Sigmoid colon (tissue), 7 donors: Measurements from ENCODE around the gene KAZN. TPM values are rescaled to one million over a fixed set of nuclear protein-coding genes. Genes with fewer than 3 reads are reported as not detected.

Source experiments
- DNase-seq: peaks from one replicate; pipeline ENCODE4 v3.0.0-alpha.2; 2019
- H3K27ac ChIP-seq, 4 donors: fragments of 200-600 bp; sonication (generic); one replicate each; pipeline ENCODE4 v1.5.1; 2016 to 2019; ENCODE audit warnings: mild to moderate bottlenecking in 1 of 4
- H3K27me3 ChIP-seq, 3 donors: fragments of 200-600 bp; sonication (generic); one replicate each; pipeline ENCODE4 v1.5.1; 2019; ENCODE audit warnings: mild to moderate bottlenecking in 1 of 3
- H3K36me3 ChIP-seq, 4 donors: fragments of 200-600 bp; sonication (generic); one replicate each; pipeline ENCODE4 v1.5.1; 2016 to 2019
- H3K4me1 ChIP-seq, 4 donors: fragments of 200-600 bp; sonication (generic); one replicate each; pipeline ENCODE4 v1.5.1; 2017 to 2019
- H3K4me3 ChIP-seq, 4 donors: fragments of 200-600 bp; sonication (generic); one replicate each; pipeline ENCODE4 v1.5.1; 2017 to 2019; ENCODE audit warnings: mild to moderate bottlenecking in 2 of 4, moderate library complexity in 1 of 4
- H3K9me3 ChIP-seq, 4 donors: fragments of 200-600 bp in 3 of 4; sonication (generic) in 3 of 4; one replicate each; pipeline versions ENCODE4 v1.5.1 to v1.6.1; 2013 to 2019
- EP300 ChIP-seq, 4 donors: sonication (generic); formaldehyde crosslinking; IDR thresholded peaks; one replicate each; pipeline ENCODE4 v1.6.1; 2017; ENCODE audit warnings: antibody characterized with exemption in 4 of 4
- POLR2A ChIP-seq, 2 donors: fragments of 450-650 bp; IDR thresholded peaks; one replicate each; pipeline ENCODE4 v1.6.1; 2016; ENCODE audit warnings: antibody characterized with exemption in 2 of 2, mild to moderate bottlenecking in 2 of 2, moderate library complexity in 2 of 2
- POLR2AphosphoS5 ChIP-seq, 4 donors: sonication (generic); formaldehyde crosslinking; IDR thresholded peaks; one replicate each; pipeline ENCODE4 v1.6.1; 2017; ENCODE audit warnings: antibody characterized with exemption in 4 of 4
- WGBS, 2 donors: extraction: QIAGEN DNeasy Blood & Tissue Kit; methylation state at CpG; one replicate each; pipeline ENCODE4 v1.1.7; 2013; 5-methylcytosine and 5-hydroxymethylcytosine counted together
- intact Hi-C: fragments of 100-400 bp; cut with DNase I; formaldehyde crosslinking; loops from one replicate; pipeline ENCODE4 v1.15.1; 2023
- polyA plus RNA-seq, 3 donors: library from polyadenylated mRNA; stranded (reverse); fragments of 200-250 nt; gene quantifications; one replicate each; pipeline ENCODE4 v1.2.3, GENCODE V29; 2013
- total RNA-seq, 4 donors: library from RNA; depleted of rRNA; stranded (reverse); fragments of >200 nt; gene quantifications; one replicate each; pipeline ENCODE4 v1.1.0, GENCODE V29; 2016
- TF ChIP-seq, protein P1 (sequence below), 4 experiments: fragments of 450-650 bp in 3 of 4; fragments of 200-600 bp in 1 of 4; IDR thresholded peaks; one replicate each; pipeline ENCODE4 v1.5.1; 2016 to 2019; ENCODE audit warnings: antibody characterized with exemption in 4 of 4, mild to moderate bottlenecking in 3 of 4, moderate library complexity in 2 of 4
- donor health status: healthy with polysubstance abuse.
- donor health status: Bipolar disorder and iron deficiency.
- donor health status: healthy.

Gene KAZN
- total and polyA plus RNA-seq, 7 donors, result 2.5 to 11.4 (median 5.6) TPM

DNA sequence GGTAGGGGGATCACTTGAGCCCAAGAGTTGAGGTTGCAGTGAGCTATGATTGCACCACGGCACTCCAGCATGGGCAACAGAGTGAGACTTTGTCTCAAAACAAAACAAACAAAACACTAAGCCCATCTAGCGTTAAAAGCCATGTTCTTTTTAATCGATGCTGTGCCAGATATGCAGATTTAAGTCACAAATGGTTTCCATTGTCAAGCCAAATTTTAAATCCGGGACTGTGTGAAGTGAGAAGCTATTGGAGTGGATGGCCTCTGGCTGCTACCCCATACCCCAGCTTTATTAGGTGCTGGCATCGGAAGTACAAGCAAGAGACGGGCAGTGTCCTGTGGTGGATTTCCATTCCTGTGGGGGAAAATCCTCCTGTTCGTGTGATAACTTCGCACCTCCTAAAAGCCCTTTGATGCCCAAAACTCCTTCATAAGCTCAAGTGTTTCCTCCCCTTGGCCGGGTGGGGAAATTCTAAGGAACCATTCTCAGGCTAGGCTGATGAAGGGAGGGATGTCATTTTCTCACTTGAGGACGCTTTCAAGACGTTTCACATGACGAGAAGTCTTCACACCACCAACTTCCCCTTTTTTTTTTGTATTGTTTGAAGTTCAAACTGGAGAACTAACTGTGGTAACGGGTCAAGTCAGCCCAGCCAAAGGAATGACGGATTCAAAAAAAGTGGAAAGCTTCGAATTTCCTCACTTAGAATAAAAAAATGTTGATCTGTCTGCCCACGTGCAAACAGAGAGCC is 140.8 kb downstream of the KAZN start:
- intact Hi-C loops, result no loop called here
- H3K9me3 ChIP-seq, result no peaks in the 10 kb centered on the region
- TF ChIP-seq, protein P1, sequence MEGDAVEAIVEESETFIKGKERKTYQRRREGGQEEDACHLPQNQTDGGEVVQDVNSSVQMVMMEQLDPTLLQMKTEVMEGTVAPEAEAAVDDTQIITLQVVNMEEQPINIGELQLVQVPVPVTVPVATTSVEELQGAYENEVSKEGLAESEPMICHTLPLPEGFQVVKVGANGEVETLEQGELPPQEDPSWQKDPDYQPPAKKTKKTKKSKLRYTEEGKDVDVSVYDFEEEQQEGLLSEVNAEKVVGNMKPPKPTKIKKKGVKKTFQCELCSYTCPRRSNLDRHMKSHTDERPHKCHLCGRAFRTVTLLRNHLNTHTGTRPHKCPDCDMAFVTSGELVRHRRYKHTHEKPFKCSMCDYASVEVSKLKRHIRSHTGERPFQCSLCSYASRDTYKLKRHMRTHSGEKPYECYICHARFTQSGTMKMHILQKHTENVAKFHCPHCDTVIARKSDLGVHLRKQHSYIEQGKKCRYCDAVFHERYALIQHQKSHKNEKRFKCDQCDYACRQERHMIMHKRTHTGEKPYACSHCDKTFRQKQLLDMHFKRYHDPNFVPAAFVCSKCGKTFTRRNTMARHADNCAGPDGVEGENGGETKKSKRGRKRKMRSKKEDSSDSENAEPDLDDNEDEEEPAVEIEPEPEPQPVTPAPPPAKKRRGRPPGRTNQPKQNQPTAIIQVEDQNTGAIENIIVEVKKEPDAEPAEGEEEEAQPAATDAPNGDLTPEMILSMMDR (IDR thresholded peaks at IDR 0.05), result no peak
- TF ChIP-seq POLR2A (IDR thresholded peaks at IDR 0.05) (no peak), EP300 (IDR thresholded peaks at IDR 0.05) (no peak)
- peaks cover 0 to 21% (median 0%) of the 10 kb centered on the region in 3 donors for H3K27me3 ChIP-seq
- peaks cover 0 to 5% (median 0%) of the 10 kb centered on the region in 4 donors for H3K4me1 ChIP-seq
- no peak overlapping the region for H3K4me3 ChIP-seq
- H3K27ac ChIP-seq, result no peak overlapping the region
- no peak for DNase-seq
- 61 to 85% methylated on average over 16 of the region's 16 CpGs for WGBS, 2 donors
- H3K36me3 ChIP-seq, result no peaks in the 10 kb centered on the region

DNA sequence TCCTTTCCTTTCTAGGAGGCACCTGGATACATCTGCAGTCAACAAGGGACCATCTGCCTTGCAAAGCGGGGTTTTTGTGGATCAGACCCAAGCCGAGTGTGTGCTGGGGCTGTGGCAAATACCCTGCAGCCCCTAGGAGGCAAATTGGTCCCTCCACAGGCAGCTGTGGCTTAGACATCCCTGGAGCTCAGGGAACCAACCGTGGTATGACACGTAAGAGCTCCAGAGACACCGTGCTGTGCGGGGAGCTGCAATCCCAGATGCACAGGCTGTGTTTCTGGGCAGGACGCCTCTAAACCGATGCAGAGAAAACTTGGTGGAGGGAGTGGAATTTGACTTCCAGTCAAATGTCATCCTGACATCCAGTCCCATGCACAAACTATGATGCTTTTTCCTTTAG is 141.5 kb downstream of the KAZN start:
- no peaks in the 10 kb centered on the region for H3K9me3 ChIP-seq
- H3K4me1 ChIP-seq, result peaks cover 0 to 5% (median 0%) of the 10 kb centered on the region in 4 donors
- DNase-seq, result no peak
- H3K27ac ChIP-seq, result no peak overlapping the region
- intact Hi-C loops, result no loop called here
- peaks cover 0 to 21% (median 0%) of the 10 kb centered on the region in 3 donors for H3K27me3 ChIP-seq
- TF ChIP-seq POLR2A (IDR thresholded peaks at IDR 0.05) (no peak), EP300 (IDR thresholded peaks at IDR 0.05) (no peak), POLR2AphosphoS5 (IDR thresholded peaks at IDR 0.05) (no peak)
- TF ChIP-seq, protein P1 (IDR thresholded peaks at IDR 0.05), result no peak
- WGBS, 2 donors, result 71 to 88% methylated on average over 8 of the region's 8 CpGs
- no peak overlapping the region for H3K4me3 ChIP-seq
- no peaks in the 10 kb centered on the region for H3K36me3 ChIP-seq

DNA sequence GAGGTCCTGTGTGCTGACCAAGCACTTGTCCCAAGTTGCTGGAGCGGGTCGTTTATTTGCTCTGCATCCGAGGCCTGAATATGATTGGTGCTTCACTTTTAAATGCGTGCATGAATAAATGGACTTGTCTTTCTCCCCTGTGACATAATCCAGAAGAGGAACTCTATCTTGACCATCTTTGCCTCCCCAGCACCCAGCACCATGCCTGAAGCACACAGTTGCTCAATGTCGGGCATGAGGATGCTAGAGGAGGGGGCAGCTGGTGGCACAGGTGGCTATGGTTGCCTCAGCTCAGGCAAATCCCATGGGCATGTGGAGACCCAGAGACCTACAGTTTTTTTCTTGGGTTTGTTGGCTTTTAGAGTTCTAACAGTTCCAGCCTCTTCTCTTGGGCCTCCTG is 142.6 kb downstream of the KAZN start:
- H3K4me3 ChIP-seq, result no peak overlapping the region
- intact Hi-C loops, result no loop called here
- H3K4me1 ChIP-seq, result peaks cover 0 to 5% (median 0%) of the 10 kb centered on the region in 4 donors
- no peaks in the 10 kb centered on the region for H3K9me3 ChIP-seq
- peaks cover 0 to 21% (median 0%) of the 10 kb centered on the region in 3 donors for H3K27me3 ChIP-seq
- no peak for DNase-seq
- TF ChIP-seq POLR2A (IDR thresholded peaks at IDR 0.05), result no peak
- no peak for TF ChIP-seq EP300 (IDR thresholded peaks at IDR 0.05)
- no peak for TF ChIP-seq POLR2AphosphoS5 (IDR thresholded peaks at IDR 0.05)
- TF ChIP-seq, protein P1 (IDR thresholded peaks at IDR 0.05), result no peak
- WGBS, 2 donors, result 84 to 90% methylated on average over 5 of the region's 5 CpGs
- no peak overlapping the region for H3K27ac ChIP-seq
- H3K36me3 ChIP-seq, result no peaks in the 10 kb centered on the region

DNA sequence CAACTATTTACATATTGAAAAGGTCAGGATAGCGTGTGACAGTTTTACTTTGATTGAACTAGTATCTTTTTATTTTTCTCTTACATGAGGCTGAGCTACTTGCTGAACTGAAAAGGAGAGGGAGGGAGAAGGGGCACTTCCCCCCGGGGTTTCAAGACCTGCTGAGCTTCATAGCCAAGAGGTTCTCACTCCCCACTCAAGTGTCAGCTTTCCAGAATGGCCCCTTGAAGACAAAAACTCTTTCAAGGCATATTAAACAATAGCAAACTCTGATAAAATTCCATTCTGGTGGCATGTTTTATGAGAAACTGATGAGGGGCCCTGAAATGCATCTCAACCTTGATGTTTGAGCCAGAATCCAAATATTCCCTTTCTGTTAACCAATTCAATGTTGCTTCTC is 143.0 kb downstream of the KAZN start:
- TF ChIP-seq POLR2AphosphoS5 (IDR thresholded peaks at IDR 0.05), result no peak
- TF ChIP-seq EP300 (IDR thresholded peaks at IDR 0.05), result no peak
- TF ChIP-seq POLR2A (IDR thresholded peaks at IDR 0.05), result no peak
- TF ChIP-seq, protein P1 (IDR thresholded peaks at IDR 0.05), result no peak
- DNase-seq, result no peak
- H3K36me3 ChIP-seq, result no peaks in the 10 kb centered on the region
- no peaks in the 10 kb centered on the region for H3K9me3 ChIP-seq
- WGBS, 2 donors, result 58 to 78% methylated on average over 2 of the region's 2 CpGs
- H3K27me3 ChIP-seq, result peaks cover 0 to 21% (median 0%) of the 10 kb centered on the region in 3 donors
- intact Hi-C loops, result no loop called here
- H3K27ac ChIP-seq, result peak overlapping the region in 1 of 4 donors; percentile 9
- H3K4me1 ChIP-seq, result peaks cover 0 to 5% (median 0%) of the 10 kb centered on the region in 4 donors
- no peak overlapping the region for H3K4me3 ChIP-seq
